GM12874 (cell line): ENCODE results near the gene KATNB1.
A peak's percentile ranks its signal among the peaks of the same experiment; 100 is the strongest.

Experiments
- TF ChIP-seq, protein P1 (sequence below): IDR thresholded peaks from 2 replicates; pipeline ENCODE4 v1.5.1; 2011; ENCODE audit warnings: low read depth, mild to moderate bottlenecking, control low read depth, low read length, moderate library complexity; ENCODE audit not compliant: insufficient read depth

KATNB1 gene

DNA sequence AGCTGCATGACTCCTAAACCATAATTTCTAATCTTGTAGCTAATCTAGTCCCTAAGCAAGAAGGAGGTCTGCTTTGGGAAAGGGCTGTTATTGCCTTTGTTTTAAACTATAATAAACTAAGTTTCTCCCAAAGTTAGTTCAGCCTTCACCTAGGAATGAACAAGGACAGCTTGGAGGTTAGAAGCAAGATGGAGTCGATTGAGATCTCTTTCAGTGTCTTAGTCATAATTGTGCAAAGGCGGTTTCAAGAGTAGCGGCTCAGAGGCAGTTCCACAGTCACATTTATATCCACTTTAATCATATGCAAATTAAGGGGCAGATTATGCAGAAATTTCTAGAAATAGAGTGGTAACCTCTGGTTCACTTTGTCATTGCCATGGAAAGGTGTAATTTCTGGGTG is 23.6 kb upstream of the KATNB1 start:
- TF ChIP-seq, protein P1, sequence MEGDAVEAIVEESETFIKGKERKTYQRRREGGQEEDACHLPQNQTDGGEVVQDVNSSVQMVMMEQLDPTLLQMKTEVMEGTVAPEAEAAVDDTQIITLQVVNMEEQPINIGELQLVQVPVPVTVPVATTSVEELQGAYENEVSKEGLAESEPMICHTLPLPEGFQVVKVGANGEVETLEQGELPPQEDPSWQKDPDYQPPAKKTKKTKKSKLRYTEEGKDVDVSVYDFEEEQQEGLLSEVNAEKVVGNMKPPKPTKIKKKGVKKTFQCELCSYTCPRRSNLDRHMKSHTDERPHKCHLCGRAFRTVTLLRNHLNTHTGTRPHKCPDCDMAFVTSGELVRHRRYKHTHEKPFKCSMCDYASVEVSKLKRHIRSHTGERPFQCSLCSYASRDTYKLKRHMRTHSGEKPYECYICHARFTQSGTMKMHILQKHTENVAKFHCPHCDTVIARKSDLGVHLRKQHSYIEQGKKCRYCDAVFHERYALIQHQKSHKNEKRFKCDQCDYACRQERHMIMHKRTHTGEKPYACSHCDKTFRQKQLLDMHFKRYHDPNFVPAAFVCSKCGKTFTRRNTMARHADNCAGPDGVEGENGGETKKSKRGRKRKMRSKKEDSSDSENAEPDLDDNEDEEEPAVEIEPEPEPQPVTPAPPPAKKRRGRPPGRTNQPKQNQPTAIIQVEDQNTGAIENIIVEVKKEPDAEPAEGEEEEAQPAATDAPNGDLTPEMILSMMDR = no peak

DNA sequence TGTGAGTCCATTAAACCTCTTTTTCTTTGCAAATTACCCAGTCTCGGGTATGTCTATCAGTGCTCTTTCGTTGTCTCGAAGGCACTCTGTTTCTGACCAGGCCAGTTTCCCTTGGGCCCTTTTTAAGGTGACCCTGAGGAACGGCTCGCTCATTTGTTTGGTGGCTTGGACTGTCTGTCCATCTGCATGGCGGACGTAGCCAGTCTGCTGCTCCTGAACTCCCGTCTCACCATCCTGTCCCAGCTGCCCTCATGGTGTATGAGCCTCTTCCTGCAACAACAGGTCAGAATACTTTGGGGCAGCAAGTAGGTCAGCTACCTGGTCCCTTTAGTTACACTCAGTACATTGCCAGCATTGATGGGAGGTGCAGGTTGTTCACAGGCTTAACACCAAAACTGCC is 22.0 kb upstream of the KATNB1 start:
- TF ChIP-seq, protein P1 = no peak

DNA sequence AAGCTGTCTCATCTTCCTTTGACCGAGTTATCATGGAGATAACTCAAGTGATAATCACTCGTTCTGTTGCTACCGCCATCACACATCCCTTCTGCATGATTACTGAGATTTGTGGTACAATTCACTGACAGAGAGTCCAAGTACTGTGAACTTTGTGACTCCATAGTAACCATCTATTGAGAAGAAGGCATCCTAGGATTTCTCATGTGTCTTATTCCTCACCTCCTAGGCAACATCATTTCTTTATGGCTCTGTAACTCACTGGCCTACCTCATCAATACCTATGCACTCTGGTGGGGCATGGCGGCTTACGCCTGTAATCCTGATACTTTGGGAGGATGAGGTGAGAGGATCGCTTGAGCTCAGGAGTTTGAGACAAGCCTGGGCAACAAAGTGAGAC is 21.5 kb upstream of the KATNB1 start:
- TF ChIP-seq, protein P1 = no peak

DNA sequence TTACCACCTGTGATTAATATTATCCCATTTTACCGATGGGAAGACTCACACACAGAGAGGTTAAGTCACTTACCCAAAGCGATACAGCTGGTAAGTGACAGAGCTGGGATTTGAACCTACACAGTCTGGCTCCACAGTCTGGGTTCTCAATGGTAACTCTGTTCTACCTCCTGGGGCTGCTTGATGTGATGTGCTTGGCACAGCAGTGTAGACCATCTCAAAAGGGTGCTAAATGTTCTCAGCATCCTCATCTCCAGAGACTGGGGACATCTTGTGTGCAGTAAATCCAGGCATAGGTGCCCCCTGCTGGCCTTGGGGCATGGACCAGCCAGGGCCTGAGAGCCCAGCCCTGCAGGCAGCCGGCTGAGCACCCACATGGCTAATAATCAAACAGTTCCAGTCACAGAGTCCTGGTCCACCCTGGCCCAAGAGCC is 15.4 kb upstream of the KATNB1 start:
- TF ChIP-seq, protein P1 = peak; percentile 72

DNA sequence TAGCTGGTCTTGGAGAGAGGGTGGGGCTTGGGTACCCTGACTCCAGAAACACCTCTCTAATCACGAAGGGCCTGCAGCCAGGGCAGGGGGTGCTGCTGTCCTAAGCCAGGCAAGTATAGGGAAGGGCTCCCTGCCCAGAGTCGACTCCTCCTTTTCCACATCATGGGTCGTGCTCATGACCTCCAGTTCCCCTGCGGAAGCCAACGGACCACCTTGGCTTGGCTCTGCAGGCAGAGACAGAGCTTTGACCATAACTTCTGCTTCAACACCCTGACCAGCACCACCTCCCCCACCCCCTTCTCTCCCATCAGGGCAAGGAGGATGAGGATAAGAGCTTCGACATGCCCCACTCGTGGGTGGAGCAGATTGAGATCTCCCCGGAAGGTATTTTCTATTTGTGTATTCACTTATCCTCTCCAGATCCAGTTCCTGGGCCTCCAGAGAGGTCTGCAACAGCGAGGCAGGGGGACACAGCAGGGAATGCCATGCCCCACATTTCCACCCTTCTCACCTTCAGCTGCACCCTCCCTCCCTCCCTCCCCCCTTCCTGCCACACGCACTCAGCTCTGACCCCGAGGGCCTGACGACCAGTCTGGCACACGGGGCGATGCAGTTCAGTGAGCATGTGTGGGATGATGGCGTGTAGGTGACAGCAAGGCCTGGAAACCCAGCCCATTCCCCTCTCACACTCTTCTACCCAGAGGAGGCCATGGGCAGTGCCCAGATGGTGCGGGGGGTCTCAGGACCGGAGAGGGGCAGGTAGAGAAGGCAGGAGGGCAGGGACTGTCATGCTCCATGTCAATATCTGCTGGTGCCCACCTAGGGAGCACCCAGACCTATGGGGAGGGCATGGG is 14.0 kb upstream of the KATNB1 start:
- TF ChIP-seq, protein P1 = no peak

DNA sequence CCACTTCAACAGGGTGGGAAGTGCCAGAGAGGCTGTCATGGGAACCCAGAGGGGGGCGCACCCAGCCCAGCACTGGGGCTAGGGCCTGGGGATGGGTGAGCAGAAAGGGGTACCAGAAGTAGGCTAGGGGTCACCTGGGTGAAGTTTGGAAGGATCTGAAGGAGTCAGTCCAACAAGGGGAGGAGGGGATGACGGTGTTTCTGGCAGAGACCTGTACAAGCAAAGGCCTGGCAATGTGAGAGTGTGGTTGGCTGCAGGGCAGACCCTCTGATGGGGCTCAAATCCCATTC is 13.4 kb upstream of the KATNB1 start:
- TF ChIP-seq, protein P1 = no peak

DNA sequence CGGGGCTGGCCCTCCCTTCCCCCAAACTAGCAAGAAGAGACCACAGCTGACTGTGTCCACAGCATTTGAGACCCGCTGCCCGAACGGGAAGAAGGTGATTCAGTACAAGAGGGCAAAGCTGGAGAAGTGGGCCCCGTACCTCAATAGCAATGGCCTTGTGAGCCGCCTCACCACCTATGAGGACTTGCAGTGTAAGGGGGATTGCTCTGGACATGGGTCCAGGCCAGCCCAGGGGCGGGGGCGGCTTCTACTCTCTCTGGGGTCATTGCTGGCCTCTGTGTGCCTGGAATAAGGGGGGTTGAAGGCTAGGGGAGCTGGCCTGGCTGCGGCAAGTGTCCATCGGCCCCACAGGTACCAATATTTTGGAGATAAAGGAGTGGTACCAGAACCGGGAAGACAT is 12.9 kb upstream of the KATNB1 start:
- TF ChIP-seq, protein P1 = no peak
